Testis (tissue), 3 donors: ENCODE results near the gene SHTN1. TPM values are rescaled to one million over a fixed set of nuclear protein-coding genes. Genes with fewer than 3 reads are reported as not detected.

Experiments
- DNase-seq: peaks from one replicate; pipeline ENCODE4 v3.0.0-alpha.2; 2019
- H3K27ac ChIP-seq, 2 donors: fragments of 200-600 bp; sonication (generic); one replicate each; pipeline ENCODE4 v1.5.1; 2019
- H3K27me3 ChIP-seq: fragments of 200-600 bp; sonication (generic); one replicate; pipeline ENCODE4 v1.5.1; 2019
- H3K36me3 ChIP-seq: fragments of 200-600 bp; sonication (generic); one replicate; pipeline ENCODE4 v1.5.1; 2017; ENCODE audit warnings: low read depth; ENCODE audit errors: missing control alignments
- H3K4me1 ChIP-seq: fragments of 200-600 bp; sonication (generic); one replicate; pipeline ENCODE4 v1.5.1; 2019
- H3K4me3 ChIP-seq, 2 donors: fragments of 200-600 bp; sonication (generic); one replicate each; pipeline ENCODE4 v1.5.1; 2017 to 2019
- H3K9me3 ChIP-seq: fragments of 200-600 bp; sonication (generic); one replicate; pipeline ENCODE4 v1.5.1; 2017
- POLR2A ChIP-seq: fragments of 450-650 bp; IDR thresholded peaks from one replicate; pipeline ENCODE4 v1.6.1; 2017; ENCODE audit warnings: antibody characterized with exemption, mild to moderate bottlenecking, moderate library complexity
- WGBS, 2 donors: methylation state at CpG; one replicate each; pipeline ENCODE4 v1.1.5; 2018; 5-methylcytosine and 5-hydroxymethylcytosine counted together
- intact Hi-C: fragments of 100-400 bp; cut with DNase I; formaldehyde crosslinking; loops from one replicate; pipeline ENCODE4 v1.15.1; 2023; ENCODE audit warnings: low total_unique reads
- polyA plus RNA-seq: library from polyadenylated mRNA; stranded (reverse); fragments of 350-450 nt; fragmentation: Illumina TruSeq; extraction: RNeasy Lipid Tissue Mini Kit (QIAGEN cat#74804); gene quantifications from one replicate; pipeline ENCODE4 v1.2.3, GENCODE V29; 2014; ENCODE audit warnings: low read depth, low replicate concordance; ENCODE audit not compliant: insufficient read depth
- total RNA-seq, 2 donors: library from RNA; depleted of rRNA; stranded (reverse); fragments of >200 nt; gene quantifications; one replicate each; pipeline ENCODE4 v1.2.3, GENCODE V29; 2016
- TF ChIP-seq, protein P1 (sequence below), 3 experiments: fragments of 450-650 bp in 2 of 3; fragments of 200-600 bp in 1 of 3; sonication (generic) in 1 of 3; IDR thresholded peaks; one replicate each; pipeline ENCODE4 v1.5.1; 2016 to 2019; ENCODE audit warnings: antibody characterized with exemption in 3 of 3, mild to moderate bottlenecking in 2 of 3, moderate library complexity in 1 of 3

The SHTN1 gene
- total and polyA plus RNA-seq, 3 donors from 2014 or later: 21.9 to 77.3 (median 71.0) TPM

DNA sequence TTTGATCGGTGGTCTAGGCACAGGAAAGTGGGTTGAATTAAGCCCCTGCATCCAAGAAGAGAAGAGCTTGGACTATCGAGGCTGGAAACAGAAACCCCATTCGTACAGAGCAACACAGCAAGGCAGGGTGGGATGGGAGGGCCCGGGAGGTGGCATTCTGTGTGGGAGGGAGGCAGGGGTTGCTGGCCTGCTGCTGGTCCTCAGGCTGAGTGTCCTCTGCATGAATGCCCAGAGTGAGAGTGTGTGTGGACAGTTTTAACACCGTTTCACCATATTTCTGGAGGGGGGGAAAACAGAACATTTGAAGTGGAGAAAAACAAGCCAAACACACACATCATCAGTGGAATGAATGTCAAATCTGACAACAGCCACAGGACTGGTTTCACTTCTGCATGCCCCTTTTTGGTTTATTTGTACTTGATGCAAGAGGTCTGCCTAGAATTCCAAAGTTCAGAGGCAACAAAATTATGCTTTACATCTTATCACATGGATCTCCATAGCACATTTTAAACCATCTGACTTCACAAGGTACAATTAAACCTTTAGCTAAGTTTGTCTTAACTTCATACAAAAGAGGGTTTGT lies 166.8 kb downstream of the SHTN1 start:
- Histone ChIP-seq H3K27ac (no peak overlapping the region), H3K4me1 (no peaks in the 10 kb centered on the region), H3K9me3 (no peaks in the 10 kb centered on the region), H3K27me3 (no peaks in the 10 kb centered on the region), H3K36me3 (no peaks in the 10 kb centered on the region), H3K4me3 (no peak overlapping the region)
- TF ChIP-seq, protein P1, sequence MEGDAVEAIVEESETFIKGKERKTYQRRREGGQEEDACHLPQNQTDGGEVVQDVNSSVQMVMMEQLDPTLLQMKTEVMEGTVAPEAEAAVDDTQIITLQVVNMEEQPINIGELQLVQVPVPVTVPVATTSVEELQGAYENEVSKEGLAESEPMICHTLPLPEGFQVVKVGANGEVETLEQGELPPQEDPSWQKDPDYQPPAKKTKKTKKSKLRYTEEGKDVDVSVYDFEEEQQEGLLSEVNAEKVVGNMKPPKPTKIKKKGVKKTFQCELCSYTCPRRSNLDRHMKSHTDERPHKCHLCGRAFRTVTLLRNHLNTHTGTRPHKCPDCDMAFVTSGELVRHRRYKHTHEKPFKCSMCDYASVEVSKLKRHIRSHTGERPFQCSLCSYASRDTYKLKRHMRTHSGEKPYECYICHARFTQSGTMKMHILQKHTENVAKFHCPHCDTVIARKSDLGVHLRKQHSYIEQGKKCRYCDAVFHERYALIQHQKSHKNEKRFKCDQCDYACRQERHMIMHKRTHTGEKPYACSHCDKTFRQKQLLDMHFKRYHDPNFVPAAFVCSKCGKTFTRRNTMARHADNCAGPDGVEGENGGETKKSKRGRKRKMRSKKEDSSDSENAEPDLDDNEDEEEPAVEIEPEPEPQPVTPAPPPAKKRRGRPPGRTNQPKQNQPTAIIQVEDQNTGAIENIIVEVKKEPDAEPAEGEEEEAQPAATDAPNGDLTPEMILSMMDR (IDR thresholded peaks at IDR 0.05): no peak
- TF ChIP-seq POLR2A: no peak
- intact Hi-C loops: no loop called here
- no peak for DNase-seq
- WGBS, 2 donors: 78 to 83% methylated on average over 5 of the region's 5 CpGs

DNA sequence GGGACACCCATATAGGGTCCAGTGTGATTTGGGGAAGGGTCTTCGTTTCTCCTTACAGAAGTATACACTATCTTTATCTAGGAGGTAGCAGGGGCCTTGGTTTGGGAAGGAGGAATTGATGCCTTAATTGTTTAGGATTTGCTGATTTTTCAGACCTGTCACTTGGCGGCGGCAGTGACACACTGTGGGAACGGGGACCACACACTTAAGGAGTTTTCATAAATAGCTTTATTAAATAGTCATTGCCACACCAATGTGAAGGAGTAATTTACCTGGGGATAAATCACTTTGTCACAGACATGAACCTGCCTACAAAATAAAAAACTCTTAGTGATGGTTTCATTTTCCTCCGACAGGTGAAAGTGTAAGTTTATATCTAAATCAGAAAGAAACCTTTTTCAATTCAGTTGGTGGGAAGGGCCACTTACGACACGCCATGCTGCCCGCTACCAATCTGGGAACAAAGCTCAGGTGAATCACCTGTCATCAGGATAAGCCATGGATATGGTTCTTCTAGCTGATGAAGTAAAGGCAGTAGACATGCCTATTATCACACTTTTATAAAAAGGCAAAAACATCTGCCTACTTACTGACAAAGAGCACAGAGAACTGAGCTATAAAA lies 168.0 kb downstream of the SHTN1 start:
- H3K36me3 ChIP-seq: no peaks in the 10 kb centered on the region
- intact Hi-C loops: no loop called here
- H3K27me3 ChIP-seq: no peaks in the 10 kb centered on the region
- TF ChIP-seq, protein P1 (IDR thresholded peaks at IDR 0.05): no peak
- no peak for TF ChIP-seq POLR2A
- H3K4me1 ChIP-seq: no peaks in the 10 kb centered on the region
- DNase-seq: no peak
- no peak overlapping the region for H3K27ac ChIP-seq
- H3K4me3 ChIP-seq: no peak overlapping the region
- no peaks in the 10 kb centered on the region for H3K9me3 ChIP-seq
- 83 to 87% methylated on average over 8 of the region's 8 CpGs for WGBS, 2 donors

DNA sequence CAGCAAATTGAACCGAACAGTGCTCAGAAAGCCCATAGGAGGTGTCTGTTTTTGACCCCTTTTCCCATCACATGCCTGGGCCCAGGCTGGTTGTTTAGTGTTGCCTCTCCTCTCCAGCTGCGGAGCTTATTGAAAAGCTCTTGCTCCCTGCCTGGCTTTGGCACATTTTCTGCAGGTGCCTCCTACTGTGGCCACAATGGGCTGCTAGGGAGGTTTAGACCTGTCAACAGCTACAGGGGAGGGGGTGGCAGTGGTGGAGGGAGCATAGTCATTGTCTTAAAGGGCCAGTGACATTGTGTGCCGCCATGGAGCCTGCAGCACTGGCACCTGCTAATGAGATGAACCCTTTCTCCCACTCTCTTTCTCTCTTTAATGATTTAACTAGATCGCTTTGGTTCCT lies 168.9 kb downstream of the SHTN1 start:
- Histone ChIP-seq H3K36me3 (no peaks in the 10 kb centered on the region), H3K4me3 (no peak overlapping the region), H3K27ac (no peak overlapping the region), H3K9me3 (no peaks in the 10 kb centered on the region), H3K27me3 (no peaks in the 10 kb centered on the region), H3K4me1 (no peaks in the 10 kb centered on the region)
- intact Hi-C loops: no loop called here
- DNase-seq: no peak
- TF ChIP-seq, protein P1 (IDR thresholded peaks at IDR 0.05): no peak
- TF ChIP-seq POLR2A: no peak
- 68% methylated on average over 4 of the region's 4 CpGs for WGBS, 2 donors

DNA sequence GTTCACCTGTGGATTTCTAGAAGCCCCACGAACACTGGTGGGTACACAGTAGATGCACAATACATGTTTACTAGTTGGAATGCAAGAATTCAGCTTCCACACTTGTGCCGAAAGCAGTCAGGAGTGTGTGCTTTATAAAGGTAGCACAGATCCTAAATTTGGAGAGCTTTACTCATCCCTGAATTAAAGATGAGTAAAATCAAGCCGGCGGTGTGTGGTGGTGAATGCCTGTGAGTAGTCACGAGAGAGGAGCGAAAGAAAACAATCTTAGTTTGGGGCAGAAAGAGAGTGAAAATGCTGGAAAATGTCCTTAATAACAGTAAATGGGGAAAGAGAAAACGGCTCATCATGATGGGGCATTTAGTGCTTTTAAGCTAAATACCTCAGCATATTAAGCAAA lies 169.3 kb downstream of the SHTN1 start:
- no peaks in the 10 kb centered on the region for H3K4me1 ChIP-seq
- 76 to 82% methylated on average over 7 of the region's 7 CpGs for WGBS, 2 donors
- intact Hi-C loops: no loop called here
- H3K36me3 ChIP-seq: no peaks in the 10 kb centered on the region
- H3K27ac ChIP-seq: no peak overlapping the region
- no peaks in the 10 kb centered on the region for H3K9me3 ChIP-seq
- no peak for TF ChIP-seq POLR2A
- TF ChIP-seq, protein P1 (IDR thresholded peaks at IDR 0.05): no peak
- DNase-seq: no peak
- no peak overlapping the region for H3K4me3 ChIP-seq
- H3K27me3 ChIP-seq: no peaks in the 10 kb centered on the region
